Adrenal gland (tissue), 12 donors: ENCODE results near the gene PON3. TPM values are rescaled to one million over a fixed set of nuclear protein-coding genes. Genes with fewer than 3 reads are reported as not detected.
A peak's percentile ranks its signal among the peaks of the same experiment; 100 is the strongest.

Experiments
- DNase-seq, 7 donors: peaks; one replicate each; pipeline ENCODE4 v3.0.0-alpha.2; 2019 to 2020
- H3K27ac ChIP-seq, 5 donors: fragments of 200-600 bp; sonication (generic) in 4 of 5; 1 replicate in 3 of 5; 2 replicates in 2 of 5; pipeline versions ENCODE4 v1.5.1 to v1.8.0; 2016 to 2020; ENCODE audit warnings: mild to moderate bottlenecking in 1 of 5
- H3K27me3 ChIP-seq: fragments of 200-600 bp; 2 replicates; pipeline ENCODE4 v1.8.0; 2021
- H3K36me3 ChIP-seq, 2 donors: fragments of 200-600 bp; replicated peaks in 1 of 2; 1 replicate in 1 of 2; 2 replicates in 1 of 2; pipeline versions ENCODE4 v1.5.1 to v1.8.0; 2018 to 2022
- H3K4me1 ChIP-seq, 2 donors: fragments of 200-600 bp; replicated peaks in 1 of 2; 1 replicate in 1 of 2; 2 replicates in 1 of 2; pipeline versions ENCODE4 v1.5.1 to v1.8.0; 2018 to 2021
- H3K4me3 ChIP-seq, 4 donors: fragments of 200-600 bp; sonication (generic) in 3 of 4; one replicate each; pipeline ENCODE4 v1.5.1; 2016 to 2018
- H3K9me3 ChIP-seq, 3 donors: fragments of 200-600 bp; sonication (generic) in 1 of 3; replicated peaks in 1 of 3; 1 replicate in 2 of 3; 2 replicates in 1 of 3; pipeline versions ENCODE4 v1.5.1 to v1.8.0; 2016 to 2021
- CTCF ChIP-seq, 6 experiments: fragments of 450-650 bp in 4 of 6; fragments of 200-600 bp in 2 of 6; sonication (generic) in 1 of 6; IDR thresholded peaks; 1 replicate in 5 of 6; 2 replicates in 1 of 6; pipeline versions ENCODE4 v1.5.1 to v1.8.0; 2016 to 2021; ENCODE audit warnings: antibody characterized with exemption in 6 of 6, mild to moderate bottlenecking in 2 of 6, moderate library complexity in 1 of 6
- POLR2A ChIP-seq, 2 donors: fragments of 450-650 bp; IDR thresholded peaks; one replicate each; pipeline ENCODE4 v1.6.1; 2017; ENCODE audit warnings: antibody characterized with exemption in 2 of 2, mild to moderate bottlenecking in 2 of 2, moderate library complexity in 1 of 2
- WGBS, 4 donors: extraction: QIAGEN DNeasy Blood & Tissue Kit in 2 of 4; methylation state at CpG; one replicate each; pipeline versions ENCODE4 v1.1.5 to v1.1.7; 2013 to 2017; 5-methylcytosine and 5-hydroxymethylcytosine counted together
- intact Hi-C, 2 donors: fragments of 100-400 bp; cut with DNase I; formaldehyde crosslinking; loops; one replicate each; pipeline versions ENCODE4 v1.14.1 to v1.15.0; 2022 to 2023
- polyA plus RNA-seq, 3 donors: library from polyadenylated mRNA; stranded (reverse); fragments of 200-250 nt in 2 of 3; fragments of 350-450 nt in 1 of 3; fragmentation: Illumina TruSeq in 1 of 3; extraction: RNeasy Lipid Tissue Mini Kit (QIAGEN cat#74804) in 1 of 3; gene quantifications; one replicate each; pipeline ENCODE4 v1.2.3, GENCODE V29; 2013 to 2014
- total RNA-seq, 9 donors: library from RNA; depleted of rRNA in 4 of 9; stranded (reverse); fragments of >200 nt in 4 of 9; fragments of 120-200 nt in 1 of 9; fragmentation: NEBNext Ultra II Directional in 1 of 9; extraction: Animal tissue kit (Norgen Biotek cat#: 25700) in 1 of 9; gene quantifications; one replicate each; pipeline versions ENCODE4 v1.1.0 to v1.2.4, GENCODE V29; 2013 to 2023
- donor health status: healthy with polysubstance abuse.
- donor health status: Bipolar disorder and iron deficiency.
- donor health status: DM: yes; HTN: yes; CAD: no.
- donor health status: DM: no; HTN: no; CAD: no.
- donor health status: DM: no; HTN: no; CAD: no.
- donor health status: DM: yes; HTN: yes; CAD: no.

Gene PON3
- total and polyA plus RNA-seq, 12 donors: 1.2 to 18.9 (median 3.0) TPM

- peaks cover 5 to 13% of the 10 kb centered on the region in 2 donors for H3K4me1 ChIP-seq
- TF ChIP-seq CTCF (IDR thresholded peaks at IDR 0.05) (no peak), POLR2A (IDR thresholded peaks at IDR 0.05) (no peak)
- no peak for DNase-seq
- peak overlapping the region in 2 of 5 donors; percentile 10 to 28 for H3K27ac ChIP-seq
- H3K27me3 ChIP-seq: no peaks in the 10 kb centered on the region
- H3K4me3 ChIP-seq: no peak overlapping the region
- no peaks in the 10 kb centered on the region for H3K9me3 ChIP-seq
- intact Hi-C loops: no loop called here
- no peaks in the 10 kb centered on the region for H3K36me3 ChIP-seq
These were observed 61.7 kb downstream of the PON3 start for GRCh38 chr7:95334447-95334846.

- DNase-seq: no peak
- no peak for TF ChIP-seq CTCF (IDR thresholded peaks at IDR 0.05)
- TF ChIP-seq POLR2A (IDR thresholded peaks at IDR 0.05): no peak
- no peaks in the 10 kb centered on the region for H3K9me3 ChIP-seq
- peaks cover 5 to 13% of the 10 kb centered on the region in 2 donors for H3K4me1 ChIP-seq
- H3K36me3 ChIP-seq: no peaks in the 10 kb centered on the region
- WGBS, 4 donors: 90 to 98% (median 91%) methylated on average over 1 of the region's 1 CpG
- peak overlapping the region in 2 of 5 donors; percentile 19 to 52 for H3K27ac ChIP-seq
- intact Hi-C loops: no loop called here
- H3K27me3 ChIP-seq: no peaks in the 10 kb centered on the region
- H3K4me3 ChIP-seq: peak overlapping the region in 2 of 4 donors; percentile 24 to 54
These were observed 65.2 kb downstream of the PON3 start for GRCh38 chr7:95330961-95331337.

- intact Hi-C loops: no loop called here
- 17 to 22% (median 18%) methylated on average over 4 of the region's 4 CpGs for WGBS, 4 donors
- Histone ChIP-seq H3K4me3 (peak overlapping the region in 2 of 4 donors; percentile 24 to 54), H3K9me3 (no peaks in the 10 kb centered on the region), H3K4me1 (peaks cover 5 to 12% of the 10 kb centered on the region in 2 donors), H3K27ac (peak overlapping the region in 3 of 5 donors; percentile 19 to 67 (median 52)), H3K27me3 (no peaks in the 10 kb centered on the region), H3K36me3 (no peaks in the 10 kb centered on the region)
- TF ChIP-seq POLR2A (IDR thresholded peaks at IDR 0.05) (no peak), CTCF (IDR thresholded peaks at IDR 0.05) (no peak)
- no peak for DNase-seq
These were observed 65.8 kb downstream of the PON3 start for GRCh38 chr7:95330204-95330960.

- no peak for DNase-seq
- H3K9me3 ChIP-seq: no peaks in the 10 kb centered on the region
- no peak overlapping the region for H3K4me3 ChIP-seq
- intact Hi-C loops: no loop called here
- no peaks in the 10 kb centered on the region for H3K27me3 ChIP-seq
- H3K36me3 ChIP-seq: no peaks in the 10 kb centered on the region
- WGBS, 4 donors: 53 to 64% (median 57%) methylated on average over 3 of the region's 3 CpGs
- H3K27ac ChIP-seq: no peak overlapping the region
- TF ChIP-seq CTCF (IDR thresholded peaks at IDR 0.05): no peak
- no peak for TF ChIP-seq POLR2A (IDR thresholded peaks at IDR 0.05)
- peaks cover 4 to 5% of the 10 kb centered on the region in 2 donors for H3K4me1 ChIP-seq
These were observed 68.8 kb downstream of the PON3 start for GRCh38 chr7:95327356-95327755.
